ENCODE results near the gene CCDC152.

- TF ChIP-seq CTCF (IDR thresholded peaks at IDR 0.05) = no peak
- TF ChIP-seq POLR2A (IDR thresholded peaks at IDR 0.05) = no peak
Measured at GRCh38 chr5:42812620-42813019, 56.0 kb downstream of the CCDC152 start.
